Renal pelvis (tissue), 4 donors: ENCODE data around the gene XKR7. TPM values are rescaled to one million over a fixed set of nuclear protein-coding genes. Genes with fewer than 3 reads are reported as not detected.
"Not testable (repeated sequence)": the region's sequence is repeated elsewhere in the genome, so short reads cannot be mapped to it uniquely, and the experiment has no call there.

ENCODE experiments used
- DNase-seq: peaks from one replicate; pipeline ENCODE4 v3.0.0-alpha.2; 2013
- polyA plus RNA-seq, 3 donors: library from polyadenylated mRNA; unstranded; fragments of 120-200 nt; gene quantifications; one replicate each; pipeline ENCODE4 v1.2.1, GENCODE V29; 2013; ENCODE audit not compliant: insufficient read length in 3 of 3

XKR7 gene
- polyA plus RNA-seq, 3 donors, result 0.25 to 0.58 (median 0.43) TPM

DNA sequence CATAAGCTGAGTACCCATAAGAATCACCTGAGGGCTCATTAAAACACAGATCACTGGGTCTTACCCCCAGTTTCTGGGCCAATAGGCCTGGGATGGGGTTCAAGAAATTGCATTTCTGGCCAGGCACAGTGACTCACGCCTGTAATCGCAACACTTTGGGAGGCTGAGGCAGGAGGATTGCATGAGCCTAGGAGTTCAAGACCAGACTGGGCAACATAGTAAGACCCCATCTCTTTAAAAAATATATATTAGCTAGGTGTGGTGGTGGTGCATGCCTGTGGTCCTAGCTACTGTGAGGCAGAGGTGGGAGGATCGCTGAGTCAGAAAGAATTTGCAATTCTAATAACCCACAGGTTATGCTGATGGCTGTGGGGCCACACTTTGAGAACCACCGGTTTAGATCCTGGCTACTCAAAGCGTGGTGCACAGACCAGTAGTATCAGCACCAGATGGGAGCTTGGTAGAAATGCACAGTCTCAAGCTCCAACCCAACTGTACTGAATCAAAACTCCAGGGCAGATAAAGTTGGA is 44.3 kb downstream of the XKR7 start:
- no peak for DNase-seq

DNA sequence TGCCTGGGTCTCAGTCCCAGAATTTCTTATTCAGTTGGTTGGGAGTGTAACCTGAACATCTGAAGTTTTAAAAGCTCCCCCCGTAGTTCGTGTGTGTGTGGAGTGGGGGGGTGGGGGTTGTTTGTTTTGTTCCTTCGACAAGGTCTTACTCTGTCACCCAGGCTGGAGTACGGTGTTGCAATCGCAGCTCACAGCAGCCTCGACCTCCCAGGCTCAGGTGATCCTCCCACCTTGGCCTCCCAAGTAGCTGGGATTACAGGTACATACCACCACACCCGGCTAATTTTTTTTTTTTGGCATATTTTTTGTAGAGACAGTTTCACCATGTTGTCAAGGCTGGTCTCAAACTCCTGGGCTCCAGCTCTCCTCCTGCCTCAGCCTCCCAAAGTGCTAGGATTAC is 45.4 kb downstream of the XKR7 start:
- no peak for DNase-seq

DNA sequence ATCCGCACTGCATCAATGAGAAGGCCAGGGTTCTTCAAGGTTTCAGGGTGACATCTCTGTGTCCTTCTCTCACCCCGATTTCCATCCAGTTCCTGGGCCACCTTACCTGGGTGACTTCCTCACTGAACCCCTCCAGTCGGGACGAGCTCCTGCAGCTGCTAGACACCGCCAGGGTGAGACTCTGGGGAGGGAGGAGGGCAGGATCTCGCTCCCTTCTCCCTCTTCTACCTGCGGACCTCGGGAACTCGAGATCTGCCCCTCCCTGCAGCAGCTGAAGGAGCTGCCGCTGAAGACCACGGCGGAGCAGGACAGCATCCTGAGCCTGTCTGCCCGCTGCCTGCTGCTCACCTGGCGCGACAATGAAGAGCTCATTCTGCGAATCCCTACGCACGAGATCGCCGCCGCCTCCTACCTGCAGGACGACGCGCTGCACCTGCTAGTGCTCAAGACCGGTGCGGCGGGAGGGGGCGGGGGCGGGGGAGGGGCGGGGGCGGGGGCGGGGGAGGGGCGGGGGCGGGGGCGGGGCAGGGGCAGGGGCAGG is 49.8 kb downstream of the XKR7 start:
- peak; percentile 58 for DNase-seq

- DNase-seq, result peak; percentile 81
These were observed 50.6 kb downstream of the XKR7 start for GRCh38 chr20:32018269-32019155.

GRCh38 chr20:32019156-32019510 is 51.2 kb downstream of the XKR7 start:
- DNase-seq, result no peak

DNA sequence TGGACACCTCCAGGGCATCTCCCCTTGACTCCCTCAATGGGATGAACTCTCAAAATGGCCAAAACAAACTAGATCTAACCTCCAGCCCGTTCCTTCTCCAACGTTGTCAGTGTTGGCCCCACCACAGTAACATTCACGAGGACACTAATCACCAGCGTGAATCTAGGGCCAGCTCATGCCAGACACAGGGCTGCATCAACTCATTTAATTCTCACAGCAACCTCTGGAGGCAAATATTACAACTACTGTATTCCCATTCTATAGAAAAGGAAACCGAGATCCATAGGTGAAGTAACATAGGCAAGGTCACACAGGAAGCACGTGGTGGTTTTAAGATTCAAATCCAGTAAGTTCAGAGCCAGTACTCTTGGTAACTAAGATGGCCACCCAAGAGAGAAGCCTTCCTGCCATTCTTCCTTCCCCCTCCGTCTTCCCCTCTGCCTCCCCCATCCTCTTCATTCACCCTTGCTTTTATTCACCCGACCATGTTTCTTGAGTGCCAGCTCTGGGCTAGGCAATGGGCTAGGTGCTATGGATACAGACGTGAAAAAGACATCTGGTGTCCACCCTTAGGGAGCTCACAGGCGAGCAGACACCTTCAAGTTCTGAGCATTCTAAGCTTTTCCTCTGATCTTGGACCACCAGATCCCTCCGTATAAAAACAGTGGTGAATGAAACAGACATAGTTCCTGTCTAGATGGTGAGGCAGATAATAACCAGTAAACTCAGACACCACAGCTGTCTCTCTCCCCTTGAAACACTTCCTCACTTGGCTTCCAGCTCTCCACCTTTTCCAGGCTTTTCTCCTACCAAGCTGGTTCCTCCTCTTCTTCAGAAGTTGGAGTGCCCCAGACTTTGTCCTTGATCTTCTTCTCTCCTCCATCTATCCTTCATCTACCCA is 51.9 kb downstream of the XKR7 start:
- DNase-seq, result no peak

DNA sequence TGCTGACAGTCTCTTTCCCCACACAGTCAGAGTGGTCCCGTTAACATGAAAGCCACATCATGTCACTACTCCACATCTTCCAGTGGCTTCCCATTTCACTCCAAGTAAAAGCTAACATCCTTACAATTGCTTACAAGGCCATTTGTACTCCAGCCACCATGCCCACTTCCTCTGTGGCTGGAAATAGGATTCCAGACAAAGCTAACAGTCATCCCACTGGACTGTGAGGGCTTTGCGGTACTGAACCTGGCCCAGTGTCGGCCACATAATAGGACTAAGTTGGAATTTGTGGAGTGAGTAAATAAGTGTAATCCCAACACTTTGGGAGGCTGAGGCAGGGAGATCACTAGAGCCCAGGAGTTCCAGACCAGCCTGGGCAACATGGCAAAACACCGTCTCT is 53.1 kb downstream of the XKR7 start:
- no peak for DNase-seq

- DNase-seq, result no peak
These were observed 56.8 kb downstream of the XKR7 start for GRCh38 chr20:32024683-32025295.

DNA sequence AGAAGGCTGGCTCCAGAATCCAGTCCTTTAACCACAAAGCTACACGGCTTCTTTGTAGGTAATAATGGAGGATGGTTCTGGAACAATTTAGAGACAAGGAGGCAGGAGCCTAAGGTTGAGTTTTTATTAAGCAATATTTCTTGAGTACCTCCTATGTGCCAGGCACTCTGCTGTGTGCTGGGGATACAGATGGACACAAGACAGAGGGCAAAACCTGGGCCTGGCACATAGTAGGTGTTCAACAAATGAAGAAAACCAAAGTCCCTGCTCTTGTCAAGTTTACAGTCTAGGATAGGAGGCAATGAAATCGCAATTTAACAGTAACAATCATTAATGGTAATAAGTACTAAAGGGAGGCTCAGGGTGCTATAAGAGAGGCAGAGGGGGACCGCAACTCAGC is 59.7 kb downstream of the XKR7 start:
- DNase-seq, result no peak

- peak; percentile 50 for DNase-seq
These were observed 60.9 kb downstream of the XKR7 start for GRCh38 chr20:32028647-32029372.

DNA sequence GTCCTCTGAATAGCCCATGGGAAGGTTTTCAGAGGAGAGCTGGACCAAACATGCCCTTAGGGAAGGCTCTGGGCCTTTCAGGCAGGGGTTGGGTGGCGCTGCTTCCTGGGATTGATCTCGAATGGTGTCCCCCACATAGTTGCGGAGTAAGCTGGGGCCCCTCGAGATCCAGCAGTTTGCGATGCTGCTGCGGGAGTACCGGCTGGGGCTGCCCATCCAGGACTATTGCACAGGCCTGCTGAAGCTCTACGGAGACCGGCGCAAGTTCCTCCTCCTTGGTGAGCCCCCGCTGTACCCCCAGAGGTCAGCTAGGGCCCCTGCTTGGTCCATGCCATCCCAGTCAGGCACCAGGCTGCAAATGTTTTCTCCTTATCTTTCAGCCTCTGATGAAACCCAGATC is 61.6 kb downstream of the XKR7 start:
- no peak for DNase-seq

- peak; percentile 85 for DNase-seq
These were observed 63.3 kb downstream of the XKR7 start for GRCh38 chr20:32031007-32031958.

DNA sequence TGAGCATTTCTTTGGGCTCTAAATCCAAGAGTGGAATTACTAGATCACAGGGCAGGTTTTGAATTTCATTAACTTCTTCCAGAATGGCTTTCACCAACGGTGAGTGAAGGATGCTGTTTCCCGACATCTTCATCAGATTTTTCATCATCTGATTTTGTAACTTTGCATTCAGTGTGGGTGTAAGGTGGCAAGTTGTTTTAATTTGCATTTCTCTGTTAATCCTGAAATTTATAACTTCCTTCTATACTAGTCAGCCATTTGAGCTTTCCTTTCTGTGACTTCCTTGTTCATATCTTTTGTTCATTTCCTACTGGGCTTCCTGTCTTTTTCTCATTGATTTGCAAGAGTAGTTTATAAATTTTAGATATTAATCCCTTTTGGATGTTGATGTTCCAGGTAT is 65.4 kb downstream of the XKR7 start:
- DNase-seq, result no peak

- not testable (repeated sequence) for DNase-seq
These were observed 65.8 kb downstream of the XKR7 start for GRCh38 chr20:32033721-32034120.

- no peak for DNase-seq
These were observed 66.9 kb downstream of the XKR7 start for GRCh38 chr20:32034581-32035425.

- DNase-seq, result no peak
These were observed 67.5 kb downstream of the XKR7 start for GRCh38 chr20:32035426-32035779.

DNA sequence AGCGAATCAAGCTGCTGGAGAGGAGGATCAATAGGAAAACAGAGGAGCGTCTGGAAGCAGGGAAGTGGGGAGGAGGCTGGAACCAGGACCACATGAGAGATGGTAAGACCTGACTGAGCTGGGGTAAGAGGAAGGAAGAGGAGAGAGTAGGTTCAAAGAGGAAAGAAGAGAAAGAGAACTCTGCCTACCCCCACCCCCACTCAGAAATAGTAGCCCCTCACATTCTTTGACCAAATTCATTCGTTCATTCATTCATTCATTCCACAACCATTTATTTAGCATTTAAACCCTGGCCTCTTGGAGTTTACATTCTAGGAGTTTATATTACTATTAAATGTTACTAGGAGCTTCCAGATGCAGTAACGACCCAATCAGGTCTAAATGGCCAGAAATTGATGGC is 68.3 kb downstream of the XKR7 start:
- no peak for DNase-seq

DNA sequence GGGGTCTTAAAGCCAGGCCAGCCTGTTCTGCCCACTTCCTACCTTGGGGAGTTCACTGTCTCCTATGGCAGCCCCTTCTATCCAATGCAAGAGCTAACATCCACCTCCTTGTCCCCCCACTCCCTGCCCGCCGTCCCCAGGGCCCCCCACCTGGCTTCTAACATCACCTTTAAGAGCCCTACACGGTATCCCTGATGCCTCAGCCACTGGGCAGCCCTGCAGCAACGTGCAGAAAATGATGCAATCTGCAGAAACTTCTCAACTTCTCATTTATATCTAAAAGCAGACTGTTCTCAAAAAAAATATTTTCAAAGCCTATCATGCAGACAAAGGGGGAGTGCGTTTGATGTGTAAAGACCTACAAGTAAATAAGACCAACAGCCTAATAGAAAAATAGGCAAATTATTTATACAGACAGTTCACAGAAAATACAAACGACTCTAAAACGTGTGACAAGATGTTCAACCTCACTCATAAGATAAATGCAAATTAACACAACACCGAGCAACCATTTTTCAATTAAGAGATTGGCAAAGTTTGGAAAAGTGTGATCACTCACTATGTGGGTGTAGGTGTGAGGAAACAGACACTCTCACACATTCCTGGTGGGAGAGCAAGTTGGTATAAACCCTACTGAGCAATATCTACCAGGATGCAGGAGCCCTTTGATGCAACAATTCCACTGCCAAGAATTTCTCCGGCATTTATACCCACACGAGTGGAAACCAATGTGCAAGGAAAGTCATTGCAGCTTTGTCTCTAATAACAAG is 69.0 kb downstream of the XKR7 start:
- no peak for DNase-seq
